ENCODE measurements around the gene HAGHL. TPM values are rescaled to one million over a fixed set of nuclear protein-coding genes. Genes with fewer than 3 reads are reported as not detected.

Gene HAGHL
- total RNA-seq, 2 donors from 2014 or later: 7.7 to 10.1 TPM

- H3K4me3 ChIP-seq: peak within 1 kb of the TSS; percentile 69 to 82
- peak within 1 kb of the TSS; percentile 88 to 93 for H3K27ac ChIP-seq
- H3K9me3 ChIP-seq: no peaks in the 10 kb centered on the region
- 4% methylated on average over 69 of the region's 91 CpGs for WGBS
- DNase-seq (ENCODE audit: low spot score): peak; percentile 84
- intact Hi-C loops (cut with DNase I): no loop called here
- peaks cover 7 to 10% of the 10 kb centered on the region in 2 donors for H3K36me3 ChIP-seq
- TF ChIP-seq, protein P1, sequence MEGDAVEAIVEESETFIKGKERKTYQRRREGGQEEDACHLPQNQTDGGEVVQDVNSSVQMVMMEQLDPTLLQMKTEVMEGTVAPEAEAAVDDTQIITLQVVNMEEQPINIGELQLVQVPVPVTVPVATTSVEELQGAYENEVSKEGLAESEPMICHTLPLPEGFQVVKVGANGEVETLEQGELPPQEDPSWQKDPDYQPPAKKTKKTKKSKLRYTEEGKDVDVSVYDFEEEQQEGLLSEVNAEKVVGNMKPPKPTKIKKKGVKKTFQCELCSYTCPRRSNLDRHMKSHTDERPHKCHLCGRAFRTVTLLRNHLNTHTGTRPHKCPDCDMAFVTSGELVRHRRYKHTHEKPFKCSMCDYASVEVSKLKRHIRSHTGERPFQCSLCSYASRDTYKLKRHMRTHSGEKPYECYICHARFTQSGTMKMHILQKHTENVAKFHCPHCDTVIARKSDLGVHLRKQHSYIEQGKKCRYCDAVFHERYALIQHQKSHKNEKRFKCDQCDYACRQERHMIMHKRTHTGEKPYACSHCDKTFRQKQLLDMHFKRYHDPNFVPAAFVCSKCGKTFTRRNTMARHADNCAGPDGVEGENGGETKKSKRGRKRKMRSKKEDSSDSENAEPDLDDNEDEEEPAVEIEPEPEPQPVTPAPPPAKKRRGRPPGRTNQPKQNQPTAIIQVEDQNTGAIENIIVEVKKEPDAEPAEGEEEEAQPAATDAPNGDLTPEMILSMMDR (IDR thresholded peaks at IDR 0.05): peak in 1 of 4 experiments; percentile 34
- peak; percentile 37 for TF ChIP-seq POLR2AphosphoS5 (IDR thresholded peaks at IDR 0.05)
- TF ChIP-seq POLR2A (IDR thresholded peaks at IDR 0.05): no peak
- H3K27me3 ChIP-seq (replicated peaks; ENCODE audit: insufficient read depth): no peaks in the 10 kb centered on the region
- peaks cover 22% of the 10 kb centered on the region for H3K4me1 ChIP-seq (replicated peaks)
Measured at GRCh38 chr16:679814-680624, 46.9 kb upstream of the HAGHL start, which contains the start of gene STUB1. STUB1 (plus strand) TSS chr16:680410; CDS start chr16:680526, 116 bp downstream.

GRCh38 chr16:680625-680945, 46.3 kb upstream of the HAGHL start:
- Histone ChIP-seq H3K4me1 (replicated peaks) (peaks cover 25% of the 10 kb centered on the region), H3K9me3 (no peaks in the 10 kb centered on the region), H3K36me3 (peaks cover 7 to 10% of the 10 kb centered on the region in 2 donors), H3K27me3 (replicated peaks; ENCODE audit: insufficient read depth) (no peaks in the 10 kb centered on the region), H3K27ac (peak overlapping the region; percentile 88 to 93), H3K4me3 (peak overlapping the region; percentile 69 to 82)
- no peak for DNase-seq (ENCODE audit: low spot score)
- intact Hi-C loops (cut with DNase I): no loop called here
- WGBS: 2% methylated on average over 27 of the region's 38 CpGs
- TF ChIP-seq POLR2AphosphoS5 (IDR thresholded peaks at IDR 0.05) (no peak), POLR2A (IDR thresholded peaks at IDR 0.05) (no peak)

GRCh38 chr16:680967-681745, 45.8 kb upstream of the HAGHL start:
- H3K27ac ChIP-seq: peak overlapping the region; percentile 88 to 93
- TF ChIP-seq, protein P1 (IDR thresholded peaks at IDR 0.05): no peak
- no peak for TF ChIP-seq POLR2A (IDR thresholded peaks at IDR 0.05)
- TF ChIP-seq POLR2AphosphoS5 (IDR thresholded peaks at IDR 0.05): no peak
- peaks cover 7 to 10% of the 10 kb centered on the region in 2 donors for H3K36me3 ChIP-seq
- H3K4me3 ChIP-seq: peak overlapping the region; percentile 69 to 82
- H3K27me3 ChIP-seq (replicated peaks; ENCODE audit: insufficient read depth): no peaks in the 10 kb centered on the region
- no peak for DNase-seq (ENCODE audit: low spot score)
- peaks cover 25% of the 10 kb centered on the region for H3K4me1 ChIP-seq (replicated peaks)
- intact Hi-C loops (cut with DNase I): no loop called here
- H3K9me3 ChIP-seq: no peaks in the 10 kb centered on the region
- 42% methylated on average over 44 of the region's 44 CpGs for WGBS

DNA sequence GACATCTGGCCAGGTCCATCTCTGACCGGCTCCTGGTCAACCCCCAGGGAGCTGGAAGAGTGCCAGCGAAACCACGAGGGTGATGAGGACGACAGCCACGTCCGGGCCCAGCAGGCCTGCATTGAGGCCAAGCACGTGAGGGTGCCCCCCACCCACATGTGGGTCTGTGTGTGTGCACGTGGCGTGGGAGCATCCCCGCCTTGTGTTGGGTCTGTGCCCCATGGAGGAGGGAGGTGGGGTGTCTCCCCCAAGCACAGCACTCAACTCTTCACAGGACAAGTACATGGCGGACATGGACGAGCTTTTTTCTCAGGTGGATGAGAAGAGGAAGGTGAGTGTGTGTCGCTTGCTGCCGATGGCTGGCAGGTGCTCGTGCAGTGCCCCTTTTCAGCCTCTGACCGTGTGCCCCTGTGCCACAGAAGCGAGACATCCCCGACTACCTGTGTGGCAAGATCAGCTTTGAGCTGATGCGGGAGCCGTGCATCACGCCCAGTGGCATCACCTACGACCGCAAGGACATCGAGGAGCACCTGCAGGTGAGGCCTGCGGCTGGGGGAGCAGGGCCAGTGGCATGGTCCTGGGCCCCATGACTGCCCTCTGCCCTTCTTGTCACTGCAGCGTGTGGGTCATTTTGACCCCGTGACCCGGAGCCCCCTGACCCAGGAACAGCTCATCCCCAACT, 45.0 kb upstream of the HAGHL start:
- Histone ChIP-seq H3K4me3 (no peak overlapping the region), H3K36me3 (peaks cover 7 to 10% of the 10 kb centered on the region in 2 donors), H3K4me1 (replicated peaks) (peaks cover 25% of the 10 kb centered on the region), H3K27me3 (replicated peaks; ENCODE audit: insufficient read depth) (no peaks in the 10 kb centered on the region), H3K9me3 (no peaks in the 10 kb centered on the region), H3K27ac (no peak overlapping the region)
- WGBS: 73% methylated on average over 26 of the region's 28 CpGs
- no peak for TF ChIP-seq POLR2AphosphoS5 (IDR thresholded peaks at IDR 0.05)
- no peak for TF ChIP-seq POLR2A (IDR thresholded peaks at IDR 0.05)
- TF ChIP-seq, protein P1 (IDR thresholded peaks at IDR 0.05): no peak
- intact Hi-C loops (cut with DNase I): no loop called here
- no peak for DNase-seq (ENCODE audit: low spot score)

Data from prostate gland (tissue), 2 donors.